ENCODE measurements around the gene AGBL1.

- no peak for TF ChIP-seq CTCF (IDR thresholded peaks at IDR 0.05)
- TF ChIP-seq BHLHE40 (IDR thresholded peaks at IDR 0.05; ENCODE audit: low read depth, low read length), result no peak
- no peak for TF ChIP-seq RAD21 (conservative IDR thresholded peaks at IDR 0.05 in 1 of 2, IDR thresholded peaks at IDR 0.05 in 1 of 2)
- no peak for TF ChIP-seq GATA3 (IDR thresholded peaks at IDR 0.05; ENCODE audit: borderline replicate concordance)
- TF ChIP-seq SMC3 (IDR thresholded peaks at IDR 0.05), result no peak
- TF ChIP-seq EP300 (IDR thresholded peaks at IDR 0.05), result no peak
- TF ChIP-seq E2F6 (IDR thresholded peaks at IDR 0.05; ENCODE audit: borderline replicate concordance, low read depth), result no peak
- no peak for TF ChIP-seq RFX5 (IDR thresholded peaks at IDR 0.05)
- TF ChIP-seq REST (IDR thresholded peaks at IDR 0.05), result no peak
- no peak for TF ChIP-seq MAFK (IDR thresholded peaks at IDR 0.05; ENCODE audit: partially characterized antibody)
- no peak for TF ChIP-seq RCOR1 (IDR thresholded peaks at IDR 0.05; ENCODE audit: low read depth, low read length)
- TF ChIP-seq MAX (IDR thresholded peaks at IDR 0.05), result no peak
- TF ChIP-seq HMGXB4 (CRISPR knock-in tag; IDR thresholded peaks at IDR 0.05; ENCODE audit: borderline replicate concordance), result no peak
- no peak for TF ChIP-seq CHD2 (IDR thresholded peaks at IDR 0.05; ENCODE audit: low read length, partially characterized antibody)
These were observed 805.9 kb downstream of the AGBL1 start for GRCh38 chr15:86885616-86886015.

Measured in A549 (cell line).